Measurements from ENCODE around the gene GRID2. TPM values are rescaled to one million over a fixed set of nuclear protein-coding genes. Genes with fewer than 3 reads are reported as not detected.

The GRID2 gene
- polyA plus RNA-seq, 2 donors = 0.02 TPM; not detected in 1

DNA sequence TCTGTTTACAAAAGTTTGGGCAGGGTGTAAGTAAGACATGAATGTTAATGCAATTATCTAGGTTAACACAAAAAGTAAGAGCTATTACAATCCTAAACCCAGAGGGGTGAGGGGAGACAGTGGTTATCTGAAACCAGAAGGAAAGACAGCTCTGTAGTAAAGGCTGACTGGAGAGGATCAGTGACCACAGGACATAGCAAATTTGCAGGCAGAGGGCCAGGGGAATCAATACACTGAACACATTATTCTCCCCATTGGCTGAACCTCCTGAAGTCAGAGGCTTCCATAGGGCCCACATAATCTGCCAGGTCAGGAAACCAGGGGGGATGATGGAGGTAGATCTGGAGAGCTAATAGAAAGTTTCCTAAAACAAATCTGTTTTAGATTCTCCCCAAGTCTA, 835.4 kb downstream of the GRID2 start:
- no peak overlapping the region for H3K27ac ChIP-seq (ENCODE audit: low read depth in 2 of 2, low read length in 1 of 2)
- H3K4me1 ChIP-seq (ENCODE audit: control insufficient read depth in 2 of 2, insufficient read depth in 2 of 2, low read length in 1 of 2) = no peaks in the 10 kb centered on the region
- H3K27me3 ChIP-seq (ENCODE audit: control insufficient read depth in 1 of 2, insufficient read depth in 2 of 2, low read length in 2 of 2) = no peaks in the 10 kb centered on the region
- H3K9me3 ChIP-seq (ENCODE audit: control insufficient read depth in 2 of 2, insufficient read depth in 1 of 2, low read depth in 1 of 2, low read length in 1 of 2) = no peaks in the 10 kb centered on the region
- H3K4me3 ChIP-seq (ENCODE audit: low read depth in 1 of 2, low read length in 2 of 2) = no peak overlapping the region
- no peaks in the 10 kb centered on the region for H3K36me3 ChIP-seq (ENCODE audit: control insufficient read depth in 2 of 2, insufficient read depth in 2 of 2, low read length in 1 of 2)

DNA sequence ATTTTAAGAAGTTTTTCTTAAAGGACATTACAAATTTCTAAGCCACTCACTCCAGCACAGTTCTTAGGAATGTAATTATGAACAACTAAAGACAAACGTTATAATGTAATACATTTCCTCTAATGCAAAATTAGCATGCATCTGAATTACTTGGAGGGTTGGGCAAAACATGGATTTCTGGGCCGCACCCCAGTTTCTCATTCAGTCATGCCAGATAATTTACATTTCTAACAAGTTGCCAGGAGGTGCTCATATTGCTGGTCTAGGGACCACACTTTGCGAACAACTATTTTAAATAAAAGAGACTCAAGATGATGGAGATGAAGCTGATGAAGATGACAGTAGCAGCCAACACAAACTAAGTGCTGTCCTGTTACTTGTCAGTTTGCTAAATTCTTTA, 840.1 kb downstream of the GRID2 start:
- no peak overlapping the region for H3K27ac ChIP-seq (ENCODE audit: low read depth in 2 of 2, low read length in 1 of 2)
- H3K27me3 ChIP-seq (ENCODE audit: control insufficient read depth in 1 of 2, insufficient read depth in 2 of 2, low read length in 2 of 2) = no peaks in the 10 kb centered on the region
- 77 to 83% methylated on average over 3 of the region's 3 CpGs for WGBS, 2 donors

DNA sequence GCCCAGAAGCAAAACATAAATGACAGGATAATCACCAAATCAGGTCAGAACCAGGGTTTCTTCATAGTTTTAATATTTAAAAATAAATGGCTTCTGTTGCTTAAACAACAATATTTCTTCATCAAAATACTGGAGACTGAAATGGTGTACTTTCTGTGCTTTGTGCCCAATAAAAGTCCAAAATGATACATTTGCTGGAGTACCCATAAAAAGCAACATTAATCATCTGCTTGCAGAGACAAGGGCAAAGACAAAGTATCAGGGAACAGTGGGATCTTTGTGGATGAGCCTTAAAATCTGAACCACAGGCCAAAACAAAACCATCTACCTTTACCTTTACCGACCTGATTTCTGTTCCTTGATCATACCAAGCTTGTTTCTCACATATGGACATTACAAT, 840.9 kb downstream of the GRID2 start:
- Histone ChIP-seq H3K36me3 (ENCODE audit: control insufficient read depth in 2 of 2, insufficient read depth in 2 of 2, low read length in 1 of 2) (no peaks in the 10 kb centered on the region), H3K27ac (ENCODE audit: low read depth in 2 of 2, low read length in 1 of 2) (no peak overlapping the region), H3K27me3 (ENCODE audit: control insufficient read depth in 1 of 2, insufficient read depth in 2 of 2, low read length in 2 of 2) (no peaks in the 10 kb centered on the region), H3K4me1 (ENCODE audit: control insufficient read depth in 2 of 2, insufficient read depth in 2 of 2, low read length in 1 of 2) (no peaks in the 10 kb centered on the region), H3K9me3 (ENCODE audit: control insufficient read depth in 2 of 2, insufficient read depth in 1 of 2, low read depth in 1 of 2, low read length in 1 of 2) (no peaks in the 10 kb centered on the region), H3K4me3 (ENCODE audit: low read depth in 1 of 2, low read length in 2 of 2) (no peak overlapping the region)
- WGBS, 2 donors = 70 to 79% methylated on average over 1 of the region's 1 CpG

More for the DNA sequence above, 840.1 kb downstream of the GRID2 start:
- Histone ChIP-seq H3K4me1 (ENCODE audit: control insufficient read depth in 2 of 2, insufficient read depth in 2 of 2, low read length in 1 of 2) (no peaks in the 10 kb centered on the region), H3K4me3 (ENCODE audit: low read depth in 1 of 2, low read length in 2 of 2) (no peak overlapping the region), H3K9me3 (ENCODE audit: control insufficient read depth in 2 of 2, insufficient read depth in 1 of 2, low read depth in 1 of 2, low read length in 1 of 2) (no peaks in the 10 kb centered on the region), H3K36me3 (ENCODE audit: control insufficient read depth in 2 of 2, insufficient read depth in 2 of 2, low read length in 1 of 2) (no peaks in the 10 kb centered on the region)

DNA sequence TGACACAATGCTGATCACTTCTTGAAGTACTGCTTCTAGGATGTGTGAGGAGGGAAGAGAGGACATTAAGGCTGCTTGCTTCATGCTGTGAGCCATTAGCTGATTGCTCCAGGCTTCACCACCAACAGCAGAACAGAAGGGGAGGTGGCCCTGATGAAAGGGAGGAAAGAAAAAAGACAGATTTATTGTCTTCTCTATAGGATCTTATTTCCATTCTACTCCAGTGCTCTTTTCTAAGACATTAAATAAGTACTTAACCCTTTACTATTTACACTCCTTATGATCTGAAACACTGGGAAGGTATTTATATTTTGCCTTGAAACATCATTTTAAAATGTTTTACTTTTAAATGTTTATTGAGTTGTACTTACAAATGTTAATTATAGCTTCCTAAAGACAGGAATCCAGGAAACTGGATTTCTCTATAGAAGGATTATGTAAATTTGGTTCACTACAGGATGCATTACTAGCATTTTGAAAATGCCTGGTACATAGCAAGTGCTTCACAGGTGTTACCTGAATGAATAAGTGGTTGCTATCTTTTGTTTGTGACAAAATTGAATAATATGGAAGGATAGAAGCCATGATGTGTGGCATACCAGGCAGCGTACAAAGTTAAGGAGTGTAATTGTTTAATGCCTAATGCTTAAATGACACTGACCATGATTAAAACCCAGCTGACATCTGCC, 843.9 kb downstream of the GRID2 start:
- Histone ChIP-seq H3K27ac (ENCODE audit: low read depth in 2 of 2, low read length in 1 of 2) (no peak overlapping the region), H3K9me3 (ENCODE audit: control insufficient read depth in 2 of 2, insufficient read depth in 1 of 2, low read depth in 1 of 2, low read length in 1 of 2) (no peaks in the 10 kb centered on the region), H3K4me1 (ENCODE audit: control insufficient read depth in 2 of 2, insufficient read depth in 2 of 2, low read length in 1 of 2) (no peaks in the 10 kb centered on the region), H3K27me3 (ENCODE audit: control insufficient read depth in 1 of 2, insufficient read depth in 2 of 2, low read length in 2 of 2) (no peaks in the 10 kb centered on the region), H3K4me3 (ENCODE audit: low read depth in 1 of 2, low read length in 2 of 2) (no peak overlapping the region), H3K36me3 (ENCODE audit: control insufficient read depth in 2 of 2, insufficient read depth in 2 of 2, low read length in 1 of 2) (no peaks in the 10 kb centered on the region)
- 89 to 90% methylated on average over 1 of the region's 1 CpG for WGBS, 2 donors

DNA sequence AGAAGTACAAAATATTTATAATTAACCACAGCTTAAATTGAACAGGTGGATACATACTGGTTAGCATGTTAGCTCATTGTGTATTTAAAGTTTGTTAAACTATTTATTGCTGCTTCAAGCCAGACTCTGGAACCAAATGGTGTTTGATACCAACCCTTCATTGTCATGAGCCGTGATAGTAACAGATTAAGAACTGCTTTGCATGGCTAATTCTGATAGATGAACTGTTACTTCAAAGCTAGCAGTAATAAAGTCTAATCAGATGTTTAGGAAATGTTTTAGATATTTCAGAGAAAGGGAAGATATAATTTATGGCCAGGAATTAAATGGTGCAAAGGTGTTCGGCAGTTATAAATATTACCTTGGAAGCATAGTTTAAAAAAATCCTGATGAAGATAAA, 848.7 kb downstream of the GRID2 start:
- no peak overlapping the region for H3K4me3 ChIP-seq (ENCODE audit: low read depth in 1 of 2, low read length in 2 of 2)
- 69 to 84% methylated on average over 2 of the region's 2 CpGs for WGBS, 2 donors
- no peaks in the 10 kb centered on the region for H3K27me3 ChIP-seq (ENCODE audit: control insufficient read depth in 1 of 2, insufficient read depth in 2 of 2, low read length in 2 of 2)
- no peak overlapping the region for H3K27ac ChIP-seq (ENCODE audit: low read depth in 2 of 2, low read length in 1 of 2)
- no peaks in the 10 kb centered on the region for H3K9me3 ChIP-seq (ENCODE audit: control insufficient read depth in 2 of 2, insufficient read depth in 1 of 2, low read depth in 1 of 2, low read length in 1 of 2)
- no peaks in the 10 kb centered on the region for H3K4me1 ChIP-seq (ENCODE audit: control insufficient read depth in 2 of 2, insufficient read depth in 2 of 2, low read length in 1 of 2)
- H3K36me3 ChIP-seq (ENCODE audit: control insufficient read depth in 2 of 2, insufficient read depth in 2 of 2, low read length in 1 of 2) = no peaks in the 10 kb centered on the region

DNA sequence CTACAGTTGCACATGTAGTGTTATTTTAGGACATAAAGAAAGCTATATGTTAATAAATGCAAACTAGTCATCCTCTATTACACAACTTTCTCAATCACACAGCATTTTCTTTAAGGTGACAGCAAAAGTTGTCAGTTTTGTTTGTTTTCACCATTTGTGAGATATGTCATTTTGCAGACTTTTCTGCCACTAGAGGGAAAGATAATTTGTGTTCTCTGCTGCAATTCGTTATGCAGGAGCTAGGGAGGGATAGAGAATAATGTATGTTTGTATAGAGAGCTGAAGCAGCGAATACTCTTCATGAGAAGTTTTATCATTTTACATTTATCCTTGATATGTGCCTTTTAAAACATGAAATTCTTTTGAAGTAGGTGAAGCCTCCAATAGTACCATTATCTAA, 854.2 kb downstream of the GRID2 start:
- H3K27ac ChIP-seq (ENCODE audit: low read depth in 2 of 2, low read length in 1 of 2) = no peak overlapping the region
- no peaks in the 10 kb centered on the region for H3K27me3 ChIP-seq (ENCODE audit: control insufficient read depth in 1 of 2, insufficient read depth in 2 of 2, low read length in 2 of 2)
- no peaks in the 10 kb centered on the region for H3K36me3 ChIP-seq (ENCODE audit: control insufficient read depth in 2 of 2, insufficient read depth in 2 of 2, low read length in 1 of 2)
- H3K4me1 ChIP-seq (ENCODE audit: control insufficient read depth in 2 of 2, insufficient read depth in 2 of 2, low read length in 1 of 2) = no peaks in the 10 kb centered on the region
- 61 to 67% methylated on average over 2 of the region's 2 CpGs for WGBS, 2 donors
- no peaks in the 10 kb centered on the region for H3K9me3 ChIP-seq (ENCODE audit: control insufficient read depth in 2 of 2, insufficient read depth in 1 of 2, low read depth in 1 of 2, low read length in 1 of 2)
- no peak overlapping the region for H3K4me3 ChIP-seq (ENCODE audit: low read depth in 1 of 2, low read length in 2 of 2)

DNA sequence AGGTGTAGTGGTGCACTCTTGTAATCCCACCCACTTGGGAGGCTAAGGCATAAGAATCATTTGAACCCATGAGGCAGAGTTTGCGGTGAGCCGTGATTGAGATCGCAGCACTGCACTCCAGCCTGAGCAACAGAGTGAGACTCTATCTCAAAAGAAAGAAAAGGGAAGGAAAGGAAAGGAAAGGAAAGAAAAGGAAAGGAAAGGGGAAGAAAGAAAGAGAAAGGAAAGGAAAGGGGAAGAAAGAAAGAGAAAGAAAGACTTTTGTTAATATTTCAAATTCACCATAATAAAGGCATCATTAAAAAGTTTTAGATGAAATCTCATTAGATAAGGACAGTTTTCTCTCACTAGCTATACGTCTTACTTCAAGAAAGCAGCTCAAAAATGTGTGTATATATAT, 864.3 kb downstream of the GRID2 start:
- H3K27ac ChIP-seq (ENCODE audit: low read depth in 2 of 2, low read length in 1 of 2) = no peak overlapping the region
- H3K4me3 ChIP-seq (ENCODE audit: low read depth in 1 of 2, low read length in 2 of 2) = no peak overlapping the region
- 91 to 93% methylated on average over 4 of the region's 4 CpGs for WGBS, 2 donors
- H3K4me1 ChIP-seq (ENCODE audit: control insufficient read depth in 2 of 2, insufficient read depth in 2 of 2, low read length in 1 of 2) = no peaks in the 10 kb centered on the region
- no peaks in the 10 kb centered on the region for H3K27me3 ChIP-seq (ENCODE audit: control insufficient read depth in 1 of 2, insufficient read depth in 2 of 2, low read length in 2 of 2)
- H3K9me3 ChIP-seq (ENCODE audit: control insufficient read depth in 2 of 2, insufficient read depth in 1 of 2, low read depth in 1 of 2, low read length in 1 of 2) = no peaks in the 10 kb centered on the region
- no peaks in the 10 kb centered on the region for H3K36me3 ChIP-seq (ENCODE audit: control insufficient read depth in 2 of 2, insufficient read depth in 2 of 2, low read length in 1 of 2)

DNA sequence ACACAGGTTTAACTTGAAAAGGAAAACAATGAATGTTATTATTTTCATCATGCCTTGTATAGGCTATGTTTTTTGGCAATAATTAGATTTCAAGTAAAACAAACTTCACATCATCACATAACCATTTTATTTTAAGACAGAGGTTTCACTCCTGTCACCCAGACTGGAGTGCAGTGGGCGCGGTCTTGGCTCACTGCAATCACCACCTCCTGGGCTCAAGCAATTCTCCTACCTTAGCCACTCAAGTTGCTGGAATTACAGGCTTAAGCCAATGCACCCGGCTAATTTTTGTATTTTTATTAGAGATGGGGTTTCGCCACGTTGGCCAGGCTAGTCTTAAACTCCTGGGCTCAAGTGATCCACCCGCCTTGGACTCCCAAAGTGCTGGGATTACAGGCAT, 866.2 kb downstream of the GRID2 start:
- WGBS, 2 donors = 92 to 93% methylated on average over 6 of the region's 6 CpGs

DNA sequence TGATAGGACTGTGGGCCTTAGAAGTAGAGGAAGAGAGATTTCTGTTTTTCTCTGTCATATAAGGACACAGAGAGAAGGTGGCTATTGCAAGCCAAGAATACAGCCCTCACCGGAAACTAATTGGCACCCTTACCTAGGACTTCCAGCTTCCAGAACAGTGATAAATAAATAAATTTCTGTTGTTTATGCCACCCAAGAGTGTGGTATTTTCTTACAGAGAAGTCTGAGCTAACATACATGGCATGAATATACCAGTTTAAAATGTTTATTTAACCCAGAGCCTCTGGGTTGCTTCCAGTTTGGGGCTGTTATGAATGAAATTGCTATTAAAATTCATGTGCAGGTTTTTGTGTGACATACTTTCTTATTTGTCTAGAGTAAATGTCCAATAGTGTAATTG, 870.8 kb downstream of the GRID2 start:
- Histone ChIP-seq H3K4me3 (ENCODE audit: low read depth in 1 of 2, low read length in 2 of 2) (no peak overlapping the region), H3K4me1 (ENCODE audit: control insufficient read depth in 2 of 2, insufficient read depth in 2 of 2, low read length in 1 of 2) (no peaks in the 10 kb centered on the region), H3K36me3 (ENCODE audit: control insufficient read depth in 2 of 2, insufficient read depth in 2 of 2, low read length in 1 of 2) (no peaks in the 10 kb centered on the region), H3K9me3 (ENCODE audit: control insufficient read depth in 2 of 2, insufficient read depth in 1 of 2, low read depth in 1 of 2, low read length in 1 of 2) (no peaks in the 10 kb centered on the region), H3K27ac (ENCODE audit: low read depth in 2 of 2, low read length in 1 of 2) (no peak overlapping the region), H3K27me3 (ENCODE audit: control insufficient read depth in 1 of 2, insufficient read depth in 2 of 2, low read length in 2 of 2) (no peaks in the 10 kb centered on the region)
- WGBS, 2 donors = 71 to 82% methylated on average over 1 of the region's 1 CpG

More for the DNA sequence above, 866.2 kb downstream of the GRID2 start:
- Histone ChIP-seq H3K36me3 (ENCODE audit: control insufficient read depth in 2 of 2, insufficient read depth in 2 of 2, low read length in 1 of 2) (no peaks in the 10 kb centered on the region), H3K4me1 (ENCODE audit: control insufficient read depth in 2 of 2, insufficient read depth in 2 of 2, low read length in 1 of 2) (no peaks in the 10 kb centered on the region), H3K4me3 (ENCODE audit: low read depth in 1 of 2, low read length in 2 of 2) (no peak overlapping the region), H3K27me3 (ENCODE audit: control insufficient read depth in 1 of 2, insufficient read depth in 2 of 2, low read length in 2 of 2) (no peaks in the 10 kb centered on the region), H3K9me3 (ENCODE audit: control insufficient read depth in 2 of 2, insufficient read depth in 1 of 2, low read depth in 1 of 2, low read length in 1 of 2) (no peaks in the 10 kb centered on the region), H3K27ac (ENCODE audit: low read depth in 2 of 2, low read length in 1 of 2) (no peak overlapping the region)

DNA sequence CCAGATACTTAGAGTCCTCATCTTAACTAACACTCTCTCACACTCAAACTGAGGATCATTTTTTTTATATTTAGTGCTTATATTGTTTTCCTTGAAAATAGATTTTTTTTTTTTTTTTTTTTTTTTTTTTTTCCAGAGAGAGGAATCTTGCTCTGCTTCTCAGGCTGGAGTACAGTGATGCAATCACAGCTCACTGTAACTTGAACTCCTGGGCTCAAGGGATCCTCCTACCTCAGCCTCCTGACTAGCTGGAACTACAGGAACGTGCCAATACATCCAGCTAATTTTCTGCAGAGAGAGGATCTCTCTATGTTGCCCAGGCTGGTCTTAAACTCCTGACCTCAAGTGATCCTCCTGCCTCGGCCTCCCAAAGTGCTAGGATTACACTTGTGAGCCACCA, 874.5 kb downstream of the GRID2 start:
- 85 to 90% methylated on average over 2 of the region's 2 CpGs for WGBS, 2 donors
- H3K9me3 ChIP-seq (ENCODE audit: control insufficient read depth in 2 of 2, insufficient read depth in 1 of 2, low read depth in 1 of 2, low read length in 1 of 2) = no peaks in the 10 kb centered on the region
- H3K27me3 ChIP-seq (ENCODE audit: control insufficient read depth in 1 of 2, insufficient read depth in 2 of 2, low read length in 2 of 2) = no peaks in the 10 kb centered on the region
- H3K4me3 ChIP-seq (ENCODE audit: low read depth in 1 of 2, low read length in 2 of 2) = no peak overlapping the region
- H3K36me3 ChIP-seq (ENCODE audit: control insufficient read depth in 2 of 2, insufficient read depth in 2 of 2, low read length in 1 of 2) = no peaks in the 10 kb centered on the region
- no peaks in the 10 kb centered on the region for H3K4me1 ChIP-seq (ENCODE audit: control insufficient read depth in 2 of 2, insufficient read depth in 2 of 2, low read length in 1 of 2)
- H3K27ac ChIP-seq (ENCODE audit: low read depth in 2 of 2, low read length in 1 of 2) = no peak overlapping the region
